DMS53 treated with DMSO at 0.1 percent for 48 hours (cell line): ENCODE data around the gene AGXT.

Experiments used
- DNase-seq: peaks from one replicate; lab custom pipeline; 2025; ENCODE audit not compliant: unreplicated experiment; lab: John Stamatoyannopoulos, UW

Gene AGXT

DNA sequence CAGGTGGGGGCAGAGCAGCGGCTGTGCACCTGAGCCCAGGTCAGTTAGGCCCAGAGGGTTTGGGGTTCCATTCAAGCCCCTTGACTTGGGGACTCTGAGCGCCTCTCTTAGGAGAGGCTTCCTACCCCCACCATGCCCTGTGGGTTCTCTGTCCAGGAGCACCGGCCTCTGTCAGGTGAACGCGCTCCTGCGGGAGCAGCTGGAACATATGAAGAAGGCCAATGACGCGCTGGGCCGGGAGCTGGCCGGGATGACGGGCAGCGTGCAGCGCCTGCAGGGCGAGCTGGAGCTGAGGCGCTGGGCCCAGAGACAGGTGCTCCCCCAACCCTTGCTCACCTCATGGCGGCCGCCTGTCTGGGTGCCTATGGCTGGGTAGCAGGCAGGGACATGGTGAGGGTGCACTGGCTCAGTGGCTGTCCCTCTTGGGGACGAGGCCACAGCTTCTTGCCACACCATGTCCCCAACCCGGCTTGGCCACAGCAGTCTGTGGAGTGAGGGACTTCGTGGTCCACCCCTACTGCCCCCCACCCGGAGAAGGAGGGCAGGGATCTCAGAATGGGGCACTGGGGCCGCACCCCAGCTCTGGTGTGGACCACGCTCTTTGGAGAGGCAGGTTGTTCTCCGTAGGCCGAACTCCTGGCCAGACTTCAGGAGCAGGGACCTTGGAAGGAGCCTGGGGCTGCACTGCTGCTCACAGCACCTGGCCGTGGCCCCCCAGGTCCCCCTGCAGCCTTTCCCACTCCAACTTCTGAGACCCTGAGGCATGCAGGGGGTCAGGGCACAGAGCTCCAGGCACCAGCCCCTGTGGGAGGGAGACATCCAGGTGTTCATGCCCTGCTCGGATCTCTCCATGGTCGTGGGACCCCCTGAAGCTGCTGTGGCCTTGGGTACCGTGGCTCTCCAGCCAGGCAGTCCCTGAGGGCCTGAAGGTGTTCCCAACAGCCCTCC lies 57.2 kb downstream of the AGXT start:
- peak; percentile 43 for DNase-seq

DNA sequence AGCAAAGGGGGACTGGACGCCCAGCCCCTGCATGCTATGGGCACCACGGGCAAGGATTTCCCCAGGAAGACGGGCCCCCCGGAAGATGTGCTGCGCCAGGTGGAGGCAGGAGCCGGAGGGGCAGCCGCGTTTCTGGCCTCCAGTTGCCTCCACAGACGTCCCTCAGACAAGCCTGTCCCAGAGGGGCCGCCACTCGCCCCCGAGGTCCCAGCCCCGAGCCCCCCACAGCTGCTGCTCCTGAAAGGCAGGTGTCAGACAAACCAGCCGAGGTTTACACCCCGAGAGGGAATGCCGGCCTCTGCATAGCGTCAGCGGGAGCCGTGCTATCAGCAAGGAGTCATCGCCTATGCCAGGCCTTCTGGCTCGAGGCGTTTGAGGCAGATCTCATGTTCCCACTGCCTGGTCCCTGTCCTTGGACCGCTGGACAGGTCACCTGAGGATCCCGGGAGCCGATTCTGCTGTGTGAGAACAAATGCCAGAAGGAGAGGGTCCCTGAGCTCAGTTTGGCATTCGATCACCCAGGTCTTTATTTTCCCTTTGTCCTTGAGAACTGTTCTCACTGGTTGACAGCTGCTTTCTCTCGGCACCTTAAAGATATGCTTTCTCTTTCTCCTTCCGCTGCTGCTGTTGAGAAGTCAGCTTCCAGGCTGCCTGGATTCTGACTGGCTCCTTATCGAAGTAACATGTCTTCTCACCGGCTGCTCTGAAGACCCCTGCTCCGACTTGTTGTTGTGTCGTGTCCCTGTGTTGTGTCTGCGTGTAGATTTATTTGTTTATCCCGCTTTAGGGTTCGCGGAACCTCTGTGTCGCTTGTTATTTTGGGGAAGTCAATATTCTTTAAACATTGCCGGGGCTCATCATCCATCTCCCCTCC lies 58.1 kb downstream of the AGXT start:
- DNase-seq: peak; percentile 22

DNA sequence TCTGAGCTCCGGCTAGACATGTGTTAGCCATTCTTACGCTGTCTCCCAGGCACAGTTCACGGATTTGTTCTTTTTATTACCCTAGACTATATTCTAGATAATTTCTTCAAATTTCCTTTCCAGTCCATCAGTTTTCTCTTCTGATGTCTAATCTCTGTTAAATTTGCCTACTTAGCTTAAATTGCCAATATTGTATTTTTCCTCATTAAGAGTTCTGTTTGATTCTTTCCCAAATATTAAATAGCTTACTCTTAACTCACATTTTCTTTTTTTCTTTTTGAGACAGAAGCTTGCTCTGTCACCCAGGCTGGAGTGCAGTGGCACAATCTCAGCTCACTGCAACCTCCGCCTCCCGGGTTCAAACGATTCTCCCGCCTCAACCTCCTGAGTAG lies 58.8 kb downstream of the AGXT start:
- no peak for DNase-seq

DNA sequence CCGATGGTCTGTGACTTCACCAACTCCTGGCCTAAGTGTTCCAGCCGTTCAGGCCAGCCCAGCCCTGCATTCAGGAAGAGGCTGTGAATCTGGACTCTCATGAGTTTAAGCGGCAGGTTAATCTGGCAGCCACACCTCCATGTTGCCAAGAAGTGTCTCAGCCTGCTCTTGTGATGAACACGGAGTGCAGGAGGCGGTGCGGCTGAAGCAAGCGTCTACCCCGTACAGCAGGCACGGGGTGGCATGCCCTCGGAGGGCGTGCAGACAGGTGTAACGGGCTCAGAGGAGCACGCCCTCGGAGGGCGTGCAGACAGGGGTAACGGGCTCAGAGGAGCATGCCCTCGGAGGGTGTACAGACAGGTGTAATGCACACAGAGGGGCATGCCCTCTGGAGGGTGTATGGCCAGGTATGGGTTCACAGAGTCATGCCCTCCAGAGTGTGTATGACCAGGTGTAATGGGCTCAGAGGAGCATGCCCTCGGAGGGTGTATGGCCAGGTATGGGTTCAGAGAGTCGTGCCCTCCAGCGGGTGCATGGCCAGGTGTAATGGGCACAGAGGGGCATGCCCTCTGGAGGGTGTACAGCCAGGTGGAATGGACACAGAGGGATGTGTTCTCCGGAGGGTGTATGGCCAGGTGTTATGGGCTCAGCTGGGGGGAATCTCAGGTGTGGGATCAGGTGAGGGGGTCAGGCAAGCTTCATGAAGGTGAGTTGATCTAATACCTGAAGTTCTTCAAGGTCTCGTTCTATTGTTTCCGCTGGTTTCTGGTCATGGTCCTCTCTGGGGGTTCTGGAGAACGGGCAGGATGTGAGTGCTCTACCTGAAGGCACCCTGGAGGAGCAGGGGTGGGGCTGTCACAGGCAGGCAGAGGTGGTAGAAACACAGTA lies 60.1 kb downstream of the AGXT start:
- DNase-seq: no peak

DNA sequence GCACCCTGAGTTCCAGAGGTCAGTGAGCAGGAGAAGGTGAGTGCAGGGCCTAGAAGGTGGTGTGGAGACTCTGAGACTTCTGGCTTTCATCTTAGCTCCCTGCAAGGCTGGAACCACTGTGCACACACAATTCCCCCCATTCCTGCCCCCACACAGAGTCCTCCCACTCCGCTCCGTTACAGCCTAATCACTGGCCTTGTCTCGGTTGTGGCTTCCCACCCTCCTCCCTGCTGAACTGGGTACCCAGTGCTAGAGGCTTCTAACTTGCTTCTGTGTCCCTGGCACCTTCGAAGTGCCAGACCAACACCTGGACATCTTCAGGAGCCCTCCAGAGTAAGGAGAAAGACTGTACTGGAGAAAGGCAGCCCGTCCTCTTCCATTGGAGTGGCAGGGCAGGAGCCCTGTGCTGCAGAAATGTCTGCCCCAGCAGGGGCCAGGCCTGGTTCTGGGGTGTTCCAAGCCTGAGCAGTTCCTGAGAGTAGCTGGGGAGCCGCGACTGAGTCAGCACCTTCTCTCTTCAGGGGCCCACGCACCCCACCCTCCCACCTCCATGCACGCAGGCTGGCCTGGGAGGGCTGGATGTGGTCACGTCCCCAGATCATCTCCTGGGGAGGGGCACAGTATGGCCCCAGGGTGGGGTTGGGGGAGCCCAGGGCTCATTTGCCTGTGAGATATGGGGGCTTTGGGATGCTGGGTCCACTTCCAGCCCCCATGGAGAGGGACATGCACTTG lies 60.9 kb downstream of the AGXT start:
- DNase-seq: no peak
